HG03175 (cell line): Measurements from ENCODE around the gene SLC22A2.
"Not testable (repeated sequence)": the region's sequence is repeated elsewhere in the genome, so short reads cannot be mapped to it uniquely, and the experiment has no call there.

Experiments used
- ATAC-seq: cut with Tn5 transposase; IDR thresholded peaks from one replicate; pipeline ENCODE4 v1.9.1; 2021; ENCODE audit warnings: mild to moderate bottlenecking, moderate library complexity; ENCODE audit not compliant: unreplicated experiment

Gene SLC22A2

DNA sequence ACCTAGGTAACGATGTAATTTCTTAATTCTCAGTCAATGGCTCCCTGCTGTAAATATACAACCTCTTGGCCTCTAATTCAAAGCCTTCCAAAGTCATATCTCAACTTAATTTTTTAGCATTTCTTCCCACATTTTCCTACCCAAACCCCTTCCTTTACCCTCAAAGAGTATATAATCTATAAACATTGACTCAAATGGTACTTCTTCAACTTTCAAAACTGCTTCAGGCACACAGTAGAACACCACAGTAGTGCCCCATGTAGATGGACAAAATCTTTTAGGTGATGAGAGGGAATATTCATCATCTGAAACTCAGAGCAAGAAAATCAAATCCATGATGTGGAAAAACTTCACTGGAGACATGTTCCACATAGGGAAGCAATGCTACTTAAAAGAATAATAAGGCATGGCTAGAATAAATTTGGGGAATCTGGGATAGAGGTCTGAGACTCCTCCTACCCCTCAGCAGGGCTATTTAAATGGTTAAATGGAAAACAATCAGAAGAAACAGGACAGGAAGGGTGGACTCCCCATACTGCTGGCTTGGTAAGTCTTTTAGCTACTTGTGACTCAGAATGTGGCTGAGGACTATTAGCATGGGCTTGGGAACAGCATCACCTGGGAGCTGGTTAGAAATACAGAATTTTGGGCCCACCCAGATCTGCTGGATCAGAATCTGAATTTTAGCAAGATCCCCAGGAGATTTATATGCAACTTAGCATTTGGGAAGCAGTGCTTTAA, 6.4 kb downstream of the SLC22A2 start:
- no peak for ATAC-seq

GRCh38 chr6:160249671-160250070, 8.9 kb downstream of the SLC22A2 start:
- no peak for ATAC-seq

GRCh38 chr6:160248538-160248937, 10.1 kb downstream of the SLC22A2 start:
- no peak for ATAC-seq

GRCh38 chr6:160247457-160247883, 11.2 kb downstream of the SLC22A2 start:
- ATAC-seq: no peak

DNA sequence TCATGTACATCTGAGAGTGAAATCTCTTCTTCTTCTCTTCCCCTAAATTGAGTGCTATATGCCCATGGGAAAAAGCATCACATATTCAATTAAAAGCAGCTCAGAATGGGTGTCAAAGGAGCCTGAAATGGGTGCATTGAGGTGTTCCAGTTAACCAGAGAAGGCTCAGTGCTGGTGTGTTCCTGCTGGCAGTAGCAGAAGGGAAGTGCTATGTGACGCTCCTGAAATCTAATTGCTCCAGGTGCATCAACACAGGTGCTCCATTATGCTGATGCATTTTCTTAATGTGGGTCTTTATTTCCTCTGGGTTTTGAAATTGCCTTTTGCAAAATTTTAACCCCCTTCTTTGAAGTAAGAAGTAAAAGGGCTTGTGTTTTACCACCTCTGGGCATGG, 17.9 kb downstream of the SLC22A2 start:
- ATAC-seq: no peak

DNA sequence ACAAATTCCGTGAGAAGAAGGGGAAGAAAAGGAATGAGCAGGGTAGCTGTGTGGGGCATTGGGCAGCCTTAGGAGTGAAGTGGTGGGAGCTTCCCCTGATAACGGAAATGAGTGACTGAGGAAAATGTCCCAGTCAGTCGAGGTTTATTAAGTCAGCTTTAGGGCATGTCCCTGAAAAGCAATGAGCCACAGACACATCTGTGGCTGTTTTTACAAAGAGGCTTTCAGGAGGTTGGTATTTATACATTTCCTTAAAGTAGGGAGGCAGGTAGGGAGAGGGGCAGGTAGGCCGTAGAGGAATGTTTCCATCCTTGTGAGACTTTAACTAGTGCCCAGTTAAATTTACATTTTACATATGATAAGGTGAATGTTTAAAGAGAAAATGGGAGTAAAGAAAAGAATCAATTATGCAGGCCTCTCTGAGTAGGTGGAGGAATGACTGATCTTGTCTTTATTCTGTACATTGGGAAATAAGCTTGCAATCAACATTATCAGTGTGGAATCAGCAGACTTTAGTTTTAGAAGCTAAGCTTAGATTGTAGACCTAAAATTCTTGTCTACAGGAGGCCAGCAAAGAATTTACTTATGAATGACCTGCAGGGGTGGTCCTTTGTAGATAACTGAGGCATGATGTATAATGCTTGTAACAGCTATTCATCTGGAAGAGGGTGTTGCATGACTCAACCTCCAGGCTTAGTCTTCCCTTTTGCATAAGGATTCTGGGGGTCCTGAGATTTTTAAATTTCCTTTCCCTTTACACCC, 18.5 kb downstream of the SLC22A2 start:
- no peak for ATAC-seq

DNA sequence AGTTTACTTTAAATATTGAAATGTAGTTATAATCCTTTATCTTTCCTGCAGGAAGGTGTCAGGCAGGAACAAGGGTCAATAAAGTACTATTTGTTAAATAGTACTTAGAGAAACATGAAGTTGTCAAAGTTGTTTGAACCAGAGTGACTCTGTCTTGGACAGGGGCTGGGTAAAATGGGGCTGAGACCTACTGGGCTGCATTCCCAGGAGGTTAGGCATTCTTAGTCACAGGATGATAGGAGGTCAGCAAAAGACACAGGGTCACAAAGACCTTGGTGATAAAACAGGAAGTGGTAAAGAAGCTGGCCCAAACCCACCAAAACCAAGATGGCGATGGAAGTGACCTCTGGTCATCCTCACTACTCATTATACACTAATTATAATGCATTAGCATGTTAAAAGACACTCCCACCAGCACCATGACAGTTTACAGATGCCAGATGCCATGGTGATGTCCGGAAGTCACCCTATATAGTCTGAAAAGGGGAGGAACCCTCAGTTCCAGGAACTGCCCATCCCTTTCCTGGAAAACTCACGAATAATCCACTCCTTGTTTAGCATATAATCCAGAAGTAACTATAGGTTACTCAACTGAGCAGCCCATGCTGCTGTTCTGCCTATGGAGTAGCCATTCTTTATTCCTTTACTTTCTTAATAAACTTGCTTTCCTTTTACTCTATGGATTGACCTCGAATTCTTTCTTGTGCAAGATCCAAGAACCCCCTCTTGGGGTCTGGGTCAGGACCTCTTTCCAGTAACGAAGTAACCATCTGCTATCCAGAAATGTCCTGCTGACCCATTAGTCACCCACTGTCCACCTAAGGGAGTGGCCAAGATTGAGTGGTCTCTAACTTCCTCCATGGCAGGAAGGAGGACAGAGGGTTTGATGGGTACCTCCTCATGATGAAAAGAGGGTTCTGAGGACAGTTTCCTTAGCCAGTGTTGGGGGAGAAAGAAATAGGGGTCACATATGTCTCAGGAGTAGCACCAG, 19.6 kb downstream of the SLC22A2 start:
- ATAC-seq: no peak

DNA sequence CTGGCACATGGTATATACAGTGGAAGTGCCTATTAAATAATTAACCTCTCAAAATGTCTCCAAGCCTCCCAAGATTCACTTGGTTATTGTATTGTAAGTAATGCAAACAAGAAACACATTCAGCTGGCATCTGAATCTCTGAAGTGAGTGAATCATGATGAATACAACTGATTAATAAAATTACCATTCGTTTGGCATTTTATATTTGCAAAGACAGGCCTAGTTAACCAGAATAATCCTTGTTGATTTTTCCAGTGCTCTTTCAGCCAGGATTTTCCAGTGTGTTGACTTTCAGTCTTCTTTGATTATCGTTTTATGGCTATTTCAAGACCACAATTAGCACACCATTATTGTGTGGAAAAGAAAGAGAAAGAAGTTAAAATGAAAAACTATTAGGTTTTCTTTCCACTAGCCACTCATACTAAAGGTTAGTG, 20.3 kb downstream of the SLC22A2 start:
- ATAC-seq: no peak

- ATAC-seq: not testable (repeated sequence)
Observed at GRCh38 chr6:160237597-160238275, 20.9 kb downstream of the SLC22A2 start.

GRCh38 chr6:160236235-160236872, 22.3 kb downstream of the SLC22A2 start:
- ATAC-seq: not testable (repeated sequence)

- ATAC-seq: not testable (repeated sequence)
Observed at GRCh38 chr6:160233950-160234640, 24.5 kb downstream of the SLC22A2 start.

DNA sequence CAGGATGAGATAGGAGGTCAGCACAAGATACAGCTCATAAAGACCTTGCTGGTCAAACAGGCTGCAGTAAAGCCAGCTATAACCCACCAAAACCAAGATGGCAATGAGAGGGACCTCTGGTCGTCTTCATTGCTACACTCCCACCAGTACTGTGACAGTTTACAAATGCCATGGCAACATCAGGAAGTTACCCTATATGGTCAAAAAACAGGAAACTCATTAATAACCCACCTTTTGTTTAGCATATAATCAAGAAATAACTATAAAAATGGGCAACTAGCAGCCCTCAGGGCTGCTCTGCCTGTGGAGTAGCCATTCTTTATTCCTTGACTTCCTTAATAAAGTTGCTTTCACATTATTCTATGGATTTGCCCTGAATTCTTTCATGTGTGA, 30.9 kb downstream of the SLC22A2 start:
- no peak for ATAC-seq

DNA sequence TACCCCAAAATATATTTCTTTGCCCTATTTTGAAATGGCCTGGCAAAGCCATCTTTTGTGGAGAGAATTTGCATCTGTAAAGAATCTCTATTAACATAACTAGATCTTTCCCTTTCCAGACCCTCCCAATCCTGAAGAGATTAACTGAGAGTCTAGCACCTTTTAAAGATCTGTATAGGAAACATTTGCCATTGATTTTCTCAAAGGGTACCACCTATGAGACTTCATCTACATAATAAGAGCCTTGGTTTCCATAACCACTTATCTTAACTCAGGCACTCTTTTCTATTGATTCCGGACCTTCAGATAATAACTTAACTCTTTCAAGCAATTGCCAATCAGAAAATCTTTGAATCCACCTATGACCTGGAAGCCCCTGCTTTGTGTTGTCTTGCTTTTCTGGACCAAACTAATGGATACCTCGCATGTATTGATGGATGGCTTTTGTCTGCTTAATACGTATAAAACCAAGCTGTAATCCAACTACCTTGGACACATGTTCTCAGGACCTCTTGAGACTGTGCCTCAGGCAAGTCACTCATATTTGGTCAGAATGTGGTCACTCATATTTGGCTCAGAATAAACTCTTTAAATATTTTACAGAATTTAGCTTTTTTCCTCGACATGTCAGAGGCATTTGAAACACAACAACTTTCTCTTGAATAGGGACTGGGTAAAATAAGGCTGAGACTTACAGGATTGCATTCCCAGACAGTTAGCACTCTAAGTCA, 31.4 kb downstream of the SLC22A2 start:
- no peak for ATAC-seq

DNA sequence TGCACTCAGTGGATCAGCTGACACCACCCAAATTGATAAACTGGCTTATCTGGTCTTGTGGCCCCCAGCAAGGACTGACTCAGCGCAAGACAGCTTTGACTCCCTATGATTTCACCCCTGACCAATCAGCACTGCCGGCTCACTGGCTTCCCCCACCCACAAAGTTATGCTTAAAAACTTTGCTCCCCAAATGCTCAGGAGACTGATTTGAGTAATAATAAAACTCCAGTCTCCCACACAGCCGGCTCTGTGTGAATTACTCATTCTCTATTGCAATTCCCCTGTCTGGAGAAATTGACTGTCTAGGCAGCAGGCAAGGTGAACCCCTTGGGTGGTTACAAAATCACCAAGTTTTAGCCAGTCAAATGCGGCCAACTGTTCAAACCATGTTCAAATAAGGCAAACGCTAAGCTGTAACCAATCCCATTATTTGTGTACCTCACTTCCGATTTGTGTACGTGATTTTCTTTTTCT, 32.5 kb downstream of the SLC22A2 start:
- ATAC-seq: no peak

DNA sequence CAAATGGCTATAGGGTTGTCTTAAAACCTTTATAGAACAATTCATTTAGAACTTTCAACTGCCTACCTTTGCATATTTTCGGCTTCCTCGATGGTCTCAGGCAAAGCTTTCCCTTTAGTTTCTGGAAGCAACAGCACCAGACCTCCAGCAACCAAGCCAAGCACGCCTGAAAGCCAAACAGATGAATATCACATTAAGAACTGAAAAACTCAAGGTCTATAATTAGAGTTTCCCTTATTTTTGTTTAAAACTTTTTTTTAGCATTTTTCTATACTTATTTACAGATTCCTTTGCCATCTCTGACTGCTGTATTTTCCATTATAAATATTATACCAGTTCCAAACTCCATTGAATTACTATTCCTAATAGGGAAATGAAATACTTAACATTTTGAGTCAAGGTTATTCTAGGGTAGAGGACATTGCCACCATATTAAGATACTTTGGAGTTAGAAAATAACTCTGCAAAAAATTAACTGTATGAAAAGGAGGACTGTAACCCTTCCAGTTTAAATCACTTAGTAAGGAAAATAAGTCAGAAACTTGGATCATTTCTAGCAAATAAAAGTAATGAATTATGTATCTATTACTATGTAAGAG, 33.9 kb downstream of the SLC22A2 start:
- no peak for ATAC-seq

DNA sequence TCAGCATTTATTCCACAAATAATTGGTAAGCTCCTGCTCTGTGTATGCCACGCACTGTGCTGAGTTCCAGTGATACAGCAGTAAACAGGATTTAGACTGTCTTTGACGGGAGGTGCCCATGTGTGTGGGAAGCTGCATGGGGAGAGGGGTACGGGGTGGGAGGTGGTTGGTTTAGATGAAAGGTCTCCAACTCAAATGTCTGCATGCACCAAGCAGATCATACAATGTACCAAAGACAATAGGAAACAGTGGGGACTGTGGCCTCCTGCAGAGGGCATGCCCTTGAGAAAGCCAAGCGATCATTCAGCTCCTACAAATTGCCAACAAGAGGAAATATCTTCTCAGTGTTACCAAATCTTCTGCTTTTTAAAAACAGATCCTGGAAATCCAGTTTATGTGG, 36.1 kb downstream of the SLC22A2 start:
- ATAC-seq: no peak

DNA sequence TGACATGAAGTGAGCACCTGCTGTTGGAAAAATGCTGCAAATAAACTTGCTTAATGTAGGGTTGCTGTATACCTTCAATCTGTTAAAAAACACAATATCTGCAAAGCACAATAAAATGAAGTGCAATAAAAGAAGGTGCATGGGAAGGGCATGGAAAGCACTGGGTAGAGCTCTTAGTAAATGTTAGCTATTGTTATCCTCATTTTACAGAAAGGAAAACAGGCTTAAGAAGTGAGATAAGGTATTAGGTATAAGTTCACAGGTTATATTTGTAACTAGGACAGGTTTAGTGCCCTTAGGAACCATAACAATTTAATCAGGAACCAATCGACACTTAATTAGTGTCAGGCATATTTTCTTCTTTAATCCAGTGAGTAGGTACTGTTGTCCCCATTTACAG, 36.7 kb downstream of the SLC22A2 start:
- ATAC-seq: no peak

DNA sequence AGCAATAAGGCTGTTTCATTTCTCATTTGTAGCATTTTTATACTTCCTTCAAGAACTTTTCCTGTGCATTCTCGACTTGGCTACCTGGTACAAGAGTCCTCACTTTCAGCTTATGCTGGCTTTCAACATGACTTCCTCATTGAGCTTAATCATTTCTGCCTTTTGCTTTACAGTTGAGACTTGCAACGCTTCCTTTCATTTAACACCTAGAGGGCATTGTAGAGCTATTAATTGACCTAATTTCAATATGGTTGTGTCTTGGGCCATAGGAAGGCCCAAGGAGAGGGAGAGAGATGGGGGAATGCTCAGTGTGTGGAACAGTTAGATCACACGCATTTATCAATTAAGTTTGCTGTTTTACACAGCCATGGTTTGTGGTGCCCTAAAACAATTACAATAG, 37.2 kb downstream of the SLC22A2 start:
- ATAC-seq: peak; percentile 79
